ENCODE data around the gene SALL4.

- no peak for TF ChIP-seq CTCF (IDR thresholded peaks at IDR 0.05)
- TF ChIP-seq POLR2AphosphoS5 (IDR thresholded peaks at IDR 0.05), result no peak
- no peak for TF ChIP-seq POLR2A (IDR thresholded peaks at IDR 0.05)
- TF ChIP-seq EP300 (IDR thresholded peaks at IDR 0.05), result no peak
Measured at GRCh38 chr20:51745804-51746203, 56.5 kb downstream of the SALL4 start.
